Memory B cell (primary cell): ENCODE measurements around the gene SPOCK2.
"Not testable (repeated sequence)": the region's sequence is repeated elsewhere in the genome, so short reads cannot be mapped to it uniquely, and the experiment has no call there.

Source experiments
- ATAC-seq: fragments of 150-1000 bp; cut with Tn5 transposase; 2 replicates; pipeline ENCODE4 v1.10.0; 2021; ENCODE audit warnings: low read depth, mild to moderate bottlenecking, moderate library complexity
- DNase-seq, 2 donors: peaks; one replicate each; pipeline ENCODE4 v3.0.0; 2022; ENCODE audit warnings: low spot score in 2 of 2
- H3K27ac Mint-ChIP-seq: one replicate; pipeline ENCODE4 v1.8.0; 2022; ENCODE audit warnings: mild to moderate bottlenecking, moderate library complexity, mixed read lengths
- H3K27me3 Mint-ChIP-seq: one replicate; pipeline ENCODE4 v1.8.0; 2022; ENCODE audit warnings: mixed read lengths
- H3K36me3 Mint-ChIP-seq: one replicate; pipeline ENCODE4 v1.8.0; 2022; ENCODE audit warnings: mild to moderate bottlenecking, mixed read lengths
- H3K4me1 Mint-ChIP-seq: one replicate; pipeline ENCODE4 v1.8.0; 2022; ENCODE audit warnings: mixed read lengths
- H3K4me3 Mint-ChIP-seq: one replicate; pipeline ENCODE4 v1.8.0; 2022; ENCODE audit warnings: mild to moderate bottlenecking, moderate library complexity, mixed read lengths
- H3K9me3 Mint-ChIP-seq: one replicate; pipeline ENCODE4 v1.8.0; 2022; ENCODE audit warnings: mixed read lengths

The SPOCK2 gene

GRCh38 chr10:72121389-72121788, 33.0 kb upstream of the SPOCK2 start:
- Mint-ChIP-seq H3K9me3 (peaks cover 4% of the 10 kb centered on the region), H3K36me3 (peaks cover 25% of the 10 kb centered on the region), H3K27me3 (no peaks in the 10 kb centered on the region), H3K4me1 (no peaks in the 10 kb centered on the region), H3K4me3 (no peak overlapping the region), H3K27ac (no peak overlapping the region)
- ATAC-seq: no peak
- no peak for DNase-seq

- Mint-ChIP-seq H3K4me3 (no peak overlapping the region), H3K9me3 (peaks cover 6% of the 10 kb centered on the region), H3K36me3 (peaks cover 32% of the 10 kb centered on the region), H3K27ac (no peak overlapping the region), H3K27me3 (no peaks in the 10 kb centered on the region), H3K4me1 (no peaks in the 10 kb centered on the region)
- DNase-seq: no peak
- ATAC-seq: no peak
Measured at GRCh38 chr10:72116372-72116771, 28.0 kb upstream of the SPOCK2 start.

- ATAC-seq (no peak), DNase-seq (no peak)
- Mint-ChIP-seq H3K27me3 (no peaks in the 10 kb centered on the region), H3K4me3 (no peak overlapping the region), H3K27ac (no peak overlapping the region), H3K36me3 (peaks cover 30% of the 10 kb centered on the region), H3K4me1 (peaks cover 3% of the 10 kb centered on the region), H3K9me3 (peaks cover 6% of the 10 kb centered on the region)
Measured at GRCh38 chr10:72114706-72115450, 26.5 kb upstream of the SPOCK2 start.

- no peak for ATAC-seq
- peaks cover 13% of the 10 kb centered on the region for H3K36me3 Mint-ChIP-seq
- DNase-seq: no peak
- no peak overlapping the region for H3K4me3 Mint-ChIP-seq
- no peaks in the 10 kb centered on the region for H3K27me3 Mint-ChIP-seq
- peaks cover 26% of the 10 kb centered on the region for H3K4me1 Mint-ChIP-seq
- H3K27ac Mint-ChIP-seq: no peak overlapping the region
- H3K9me3 Mint-ChIP-seq: no peaks in the 10 kb centered on the region
Measured at GRCh38 chr10:72110673-72111401, 22.5 kb upstream of the SPOCK2 start.

GRCh38 chr10:72109636-72110157, 21.3 kb upstream of the SPOCK2 start:
- Mint-ChIP-seq H3K4me3 (no peak overlapping the region), H3K27me3 (no peaks in the 10 kb centered on the region), H3K4me1 (peaks cover 26% of the 10 kb centered on the region), H3K27ac (no peak overlapping the region), H3K9me3 (no peaks in the 10 kb centered on the region), H3K36me3 (peaks cover 8% of the 10 kb centered on the region)
- DNase-seq (no peak), ATAC-seq (no peak)

GRCh38 chr10:72108830-72109635, 20.7 kb upstream of the SPOCK2 start:
- H3K36me3 Mint-ChIP-seq: peaks cover 8% of the 10 kb centered on the region
- H3K9me3 Mint-ChIP-seq: no peaks in the 10 kb centered on the region
- H3K4me1 Mint-ChIP-seq: peaks cover 26% of the 10 kb centered on the region
- no peaks in the 10 kb centered on the region for H3K27me3 Mint-ChIP-seq
- H3K4me3 Mint-ChIP-seq: no peak overlapping the region
- ATAC-seq (no peak), DNase-seq (no peak)
- H3K27ac Mint-ChIP-seq: peak overlapping the region; percentile 68

- H3K4me3 Mint-ChIP-seq, H3K27me3 Mint-ChIP-seq, H3K9me3 Mint-ChIP-seq, DNase-seq, ATAC-seq: not testable (repeated sequence)
- peaks cover 26% of the 10 kb centered on the region for H3K4me1 Mint-ChIP-seq
- peak overlapping the region; percentile 68 for H3K27ac Mint-ChIP-seq
- peaks cover 10% of the 10 kb centered on the region for H3K36me3 Mint-ChIP-seq
Measured at GRCh38 chr10:72108004-72108370, 19.6 kb upstream of the SPOCK2 start.

- Mint-ChIP-seq H3K4me3 (no peak overlapping the region), H3K36me3 (peaks cover 10% of the 10 kb centered on the region), H3K4me1 (peaks cover 26% of the 10 kb centered on the region), H3K27me3 (no peaks in the 10 kb centered on the region), H3K9me3 (no peaks in the 10 kb centered on the region), H3K27ac (peak overlapping the region; percentile 68)
- no peak for DNase-seq
- ATAC-seq: peak; percentile 31
Measured at GRCh38 chr10:72107325-72108003, 19.1 kb upstream of the SPOCK2 start.

- DNase-seq: no peak
- no peaks in the 10 kb centered on the region for H3K27me3 Mint-ChIP-seq
- peaks cover 26% of the 10 kb centered on the region for H3K4me1 Mint-ChIP-seq
- no peak for ATAC-seq
- no peak overlapping the region for H3K4me3 Mint-ChIP-seq
- peaks cover 10% of the 10 kb centered on the region for H3K36me3 Mint-ChIP-seq
- no peaks in the 10 kb centered on the region for H3K9me3 Mint-ChIP-seq
- peak overlapping the region; percentile 55 for H3K27ac Mint-ChIP-seq
Measured at GRCh38 chr10:72106896-72107295, 18.5 kb upstream of the SPOCK2 start.

GRCh38 chr10:72106154-72106849, 18.0 kb upstream of the SPOCK2 start:
- Mint-ChIP-seq H3K4me3 (no peak overlapping the region), H3K36me3 (peaks cover 15% of the 10 kb centered on the region), H3K27me3 (no peaks in the 10 kb centered on the region), H3K27ac (peak overlapping the region; percentile 55), H3K9me3 (no peaks in the 10 kb centered on the region), H3K4me1 (peaks cover 26% of the 10 kb centered on the region)
- no peak for ATAC-seq
- no peak for DNase-seq

- DNase-seq (no peak), ATAC-seq (no peak)
- no peak overlapping the region for H3K4me3 Mint-ChIP-seq
- no peak overlapping the region for H3K27ac Mint-ChIP-seq
- H3K36me3 Mint-ChIP-seq: peaks cover 19% of the 10 kb centered on the region
- H3K9me3 Mint-ChIP-seq: no peaks in the 10 kb centered on the region
- peaks cover 26% of the 10 kb centered on the region for H3K4me1 Mint-ChIP-seq
- no peaks in the 10 kb centered on the region for H3K27me3 Mint-ChIP-seq
Measured at GRCh38 chr10:72105710-72106109, 17.4 kb upstream of the SPOCK2 start.

- ATAC-seq (no peak), DNase-seq (no peak)
- Mint-ChIP-seq H3K4me3 (no peak overlapping the region), H3K4me1 (peaks cover 25% of the 10 kb centered on the region), H3K36me3 (peaks cover 19% of the 10 kb centered on the region), H3K27ac (no peak overlapping the region), H3K27me3 (no peaks in the 10 kb centered on the region), H3K9me3 (no peaks in the 10 kb centered on the region)
Measured at GRCh38 chr10:72105098-72105475, 16.7 kb upstream of the SPOCK2 start.

- DNase-seq (no peak), ATAC-seq (no peak)
- H3K4me3 Mint-ChIP-seq: no peak overlapping the region
- no peaks in the 10 kb centered on the region for H3K27me3 Mint-ChIP-seq
- no peak overlapping the region for H3K27ac Mint-ChIP-seq
- H3K9me3 Mint-ChIP-seq: no peaks in the 10 kb centered on the region
- H3K36me3 Mint-ChIP-seq: peaks cover 17% of the 10 kb centered on the region
- H3K4me1 Mint-ChIP-seq: peaks cover 21% of the 10 kb centered on the region
Measured at GRCh38 chr10:72104472-72105097, 16.2 kb upstream of the SPOCK2 start.
